Kidney (tissue), 14 donors: Measurements from ENCODE around the gene LRRC8C. TPM values are rescaled to one million over a fixed set of nuclear protein-coding genes. Genes with fewer than 3 reads are reported as not detected.

Experiments
- DNase-seq, 5 donors: peaks; one replicate each; pipeline ENCODE4 v3.0.0-alpha.2; 2013 to 2020
- FAIRE-seq: peaks from 2 replicates; lab custom pipeline; 2012; peaks lifted over from hg19 to GRCh38; lab: Jason Lieb, UNC
- H3K27ac ChIP-seq, 2 donors: one replicate each; pipeline ENCODE4 v1.7.0; 2013; ENCODE audit warnings: low read depth in 2 of 2, low read length in 2 of 2, inconsistent platforms in 1 of 2
- H3K27me3 ChIP-seq: one replicate; pipeline ENCODE4 v1.7.1; 2013; ENCODE audit warnings: low read length, inconsistent platforms; ENCODE audit not compliant: control insufficient read depth, insufficient read depth
- H3K36me3 ChIP-seq, 3 donors: one replicate each; pipeline versions ENCODE4 v1.7.0 to v1.7.1; 2013; ENCODE audit warnings: low read length in 3 of 3, control low read depth in 1 of 3, inconsistent platforms in 1 of 3; ENCODE audit not compliant: insufficient read depth in 3 of 3, control insufficient read depth in 2 of 3
- H3K4me1 ChIP-seq, 3 donors: one replicate each; pipeline versions ENCODE4 v1.7.0 to v1.7.1; 2013; ENCODE audit warnings: low read length in 3 of 3, inconsistent platforms in 1 of 3, low read depth in 1 of 3; ENCODE audit not compliant: control insufficient read depth in 2 of 3, insufficient read depth in 2 of 3
- H3K4me3 ChIP-seq, 3 donors: one replicate each; pipeline versions ENCODE4 v1.7.0 to v1.8.1; 2013; ENCODE audit warnings: low read length in 3 of 3, control low read depth in 1 of 3, inconsistent platforms in 1 of 3
- H3K9ac ChIP-seq, 3 donors: one replicate each; pipeline versions ENCODE4 v1.7.0 to v1.7.1; 2013; ENCODE audit warnings: low read length in 3 of 3, control low read depth in 1 of 3, inconsistent platforms in 1 of 3
- H3K9me3 ChIP-seq, 3 donors: one replicate each; pipeline versions ENCODE4 v1.7.0 to v1.7.1; 2013; ENCODE audit warnings: low read length in 3 of 3, control low read depth in 1 of 3, inconsistent platforms in 1 of 3; ENCODE audit not compliant: control insufficient read depth in 2 of 3, insufficient read depth in 1 of 3
- intact Hi-C: fragments of 100-400 bp; cut with DNase I; formaldehyde crosslinking; loops from one replicate; pipeline ENCODE4 v1.11.1; 2022
- polyA plus RNA-seq: library from polyadenylated mRNA; stranded (reverse); fragments of 350-450 nt; fragmentation: Illumina TruSeq; extraction: RNeasy Lipid Tissue Mini Kit (QIAGEN cat#74804); gene quantifications from one replicate; pipeline ENCODE4 v1.2.3, GENCODE V29; 2014; ENCODE audit warnings: low read depth, low replicate concordance; ENCODE audit not compliant: insufficient read depth
- total RNA-seq: library from RNA; stranded (reverse); fragmentation: NEBNext Ultra II Directional; extraction: Animal tissue kit (Norgen Biotek cat#: 25700); gene quantifications from one replicate; pipeline ENCODE4 v1.2.1, GENCODE V29; 2021
- TF ChIP-seq, protein P1 (sequence below): IDR thresholded peaks from 3 replicates; pipeline ENCODE4 v1.5.1; 2012; ENCODE audit warnings: mild to moderate bottlenecking, moderate library complexity, borderline replicate concordance; ENCODE audit not compliant: insufficient read depth; ENCODE audit errors: extremely low read depth
- donor health status: control.
- donor health status: control.
- donor health status: control.
- donor health status: control.
- donor health status: control.
- donor health status: DM: yes; HTN: yes; CAD: no.
- donor health status: Normal renal cell carcinoma (clear cell type).

LRRC8C gene
- total and polyA plus RNA-seq, 2 donors from 2014 or later = 2.6 to 12.7 TPM

DNA sequence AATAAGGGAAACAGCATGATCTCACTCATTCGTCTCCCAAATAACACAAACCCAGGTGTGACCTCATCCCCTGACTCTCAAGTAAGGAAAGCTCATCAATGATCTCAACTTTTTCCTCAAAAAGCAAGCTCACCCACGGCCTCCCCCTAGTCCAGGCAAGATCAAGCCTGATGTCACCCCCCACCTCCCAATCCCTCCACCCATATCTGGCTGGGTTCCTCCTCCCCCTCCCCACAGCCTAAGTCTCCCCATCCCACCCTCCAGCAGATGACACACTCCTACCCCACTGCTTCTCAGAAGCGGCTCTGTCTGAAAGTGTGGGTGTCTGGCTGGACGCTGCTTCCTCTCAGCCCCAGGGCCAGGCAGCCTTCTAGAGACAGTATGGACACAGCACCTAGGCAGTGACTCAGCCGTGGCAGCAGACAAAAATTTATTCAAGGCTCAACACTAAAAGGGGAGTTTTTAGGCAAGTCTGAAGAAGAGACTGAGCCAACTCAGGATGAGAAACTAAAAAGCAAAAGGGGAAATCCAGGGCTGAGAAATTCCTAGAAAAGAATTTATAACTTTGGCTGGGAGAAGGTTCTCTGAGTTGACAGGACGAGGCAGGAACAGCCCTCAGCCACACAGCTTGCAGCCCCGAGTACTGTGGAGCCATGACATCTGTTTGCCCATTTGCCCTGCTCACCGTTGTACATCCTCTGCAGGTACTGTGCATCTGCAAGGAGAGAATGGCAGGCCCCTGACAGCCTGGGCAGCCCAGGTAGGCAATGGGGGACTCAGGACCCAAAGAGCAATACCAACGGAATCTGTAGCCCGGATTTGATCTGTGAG, 106.3 kb downstream of the LRRC8C start:
- DNase-seq = no peak
- Histone ChIP-seq H3K4me1 (no peaks in the 10 kb centered on the region), H3K27ac (no peak overlapping the region), H3K9ac (no peak overlapping the region), H3K27me3 (no peaks in the 10 kb centered on the region), H3K4me3 (no peak overlapping the region), H3K36me3 (no peaks in the 10 kb centered on the region), H3K9me3 (no peaks in the 10 kb centered on the region)
- TF ChIP-seq, protein P1, sequence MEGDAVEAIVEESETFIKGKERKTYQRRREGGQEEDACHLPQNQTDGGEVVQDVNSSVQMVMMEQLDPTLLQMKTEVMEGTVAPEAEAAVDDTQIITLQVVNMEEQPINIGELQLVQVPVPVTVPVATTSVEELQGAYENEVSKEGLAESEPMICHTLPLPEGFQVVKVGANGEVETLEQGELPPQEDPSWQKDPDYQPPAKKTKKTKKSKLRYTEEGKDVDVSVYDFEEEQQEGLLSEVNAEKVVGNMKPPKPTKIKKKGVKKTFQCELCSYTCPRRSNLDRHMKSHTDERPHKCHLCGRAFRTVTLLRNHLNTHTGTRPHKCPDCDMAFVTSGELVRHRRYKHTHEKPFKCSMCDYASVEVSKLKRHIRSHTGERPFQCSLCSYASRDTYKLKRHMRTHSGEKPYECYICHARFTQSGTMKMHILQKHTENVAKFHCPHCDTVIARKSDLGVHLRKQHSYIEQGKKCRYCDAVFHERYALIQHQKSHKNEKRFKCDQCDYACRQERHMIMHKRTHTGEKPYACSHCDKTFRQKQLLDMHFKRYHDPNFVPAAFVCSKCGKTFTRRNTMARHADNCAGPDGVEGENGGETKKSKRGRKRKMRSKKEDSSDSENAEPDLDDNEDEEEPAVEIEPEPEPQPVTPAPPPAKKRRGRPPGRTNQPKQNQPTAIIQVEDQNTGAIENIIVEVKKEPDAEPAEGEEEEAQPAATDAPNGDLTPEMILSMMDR = no peak
- FAIRE-seq = no peak
- intact Hi-C loops = no loop called here

DNA sequence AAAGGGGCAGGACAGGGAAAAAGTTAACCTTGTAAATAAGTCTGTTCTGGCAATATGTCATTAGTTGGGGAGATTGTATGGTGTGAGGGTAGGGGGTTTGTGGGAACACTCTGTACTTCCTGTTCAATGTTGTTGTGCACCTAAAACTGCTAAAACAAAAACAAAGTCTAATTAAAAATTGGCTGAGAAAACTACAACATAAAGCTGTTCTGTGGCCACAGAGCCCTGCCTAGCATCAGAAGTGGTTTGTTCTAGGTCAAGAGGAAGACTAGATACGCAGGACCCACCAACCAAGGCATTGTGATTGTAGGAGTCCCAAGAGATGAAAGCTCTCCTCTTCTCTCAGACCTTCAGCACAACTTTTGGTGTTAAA, 106.9 kb downstream of the LRRC8C start:
- no peak overlapping the region for H3K9ac ChIP-seq
- FAIRE-seq = no peak
- intact Hi-C loops = no loop called here
- DNase-seq = no peak
- TF ChIP-seq, protein P1 = no peak
- H3K9me3 ChIP-seq = no peaks in the 10 kb centered on the region
- H3K4me1 ChIP-seq = no peaks in the 10 kb centered on the region
- H3K27ac ChIP-seq = no peak overlapping the region
- no peaks in the 10 kb centered on the region for H3K36me3 ChIP-seq
- H3K27me3 ChIP-seq = no peaks in the 10 kb centered on the region
- no peak overlapping the region for H3K4me3 ChIP-seq

DNA sequence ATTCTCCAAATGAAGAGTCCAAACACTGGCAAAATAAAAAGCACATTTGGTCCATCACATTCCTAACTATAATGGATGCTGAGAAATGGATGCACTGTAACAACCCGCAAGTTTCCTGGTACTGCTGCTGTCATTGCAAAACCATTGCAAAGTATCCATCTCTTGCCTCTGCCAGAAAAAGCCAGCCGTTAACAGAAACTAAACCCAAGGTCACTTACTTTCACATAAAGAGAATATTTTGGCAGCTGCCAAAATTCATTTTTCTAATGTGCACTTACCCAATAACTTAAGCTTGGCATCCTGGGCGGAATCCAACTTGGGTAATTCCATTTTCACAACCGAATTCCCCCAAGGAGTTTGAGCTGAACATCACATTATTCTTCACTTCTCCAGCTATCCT, 110.9 kb downstream of the LRRC8C start:
- FAIRE-seq = no peak
- TF ChIP-seq, protein P1 = no peak

More for the DNA sequence above, 110.9 kb downstream of the LRRC8C start:
- Histone ChIP-seq H3K9ac (no peak overlapping the region), H3K4me3 (no peak overlapping the region), H3K9me3 (no peaks in the 10 kb centered on the region), H3K27ac (no peak overlapping the region), H3K4me1 (no peaks in the 10 kb centered on the region), H3K27me3 (no peaks in the 10 kb centered on the region), H3K36me3 (no peaks in the 10 kb centered on the region)
- intact Hi-C loops = no loop called here
- DNase-seq = no peak
